MM.1S (cell line): ENCODE results near the gene SHISA9.

ENCODE experiments used
- DNase-seq: peaks from one replicate; pipeline ENCODE4 v3.0.0-alpha.2; 2015
- H2AFZ ChIP-seq: fragments of 300-600 bp; sonication (generic); 2 replicates; pipeline ENCODE4 v1.6.0; 2016; ENCODE audit warnings: antibody characterized with exemption, low read length
- H3F3A ChIP-seq: fragments of 300-600 bp; sonication (generic); 2 replicates; pipeline ENCODE4 v1.6.1; 2016; ENCODE audit warnings: mild to moderate bottlenecking, antibody characterized with exemption, low read length, moderate library complexity, mixed read lengths; ENCODE audit not compliant: insufficient read depth
- H3K27ac ChIP-seq: fragments of 300-600 bp; sonication (generic); 2 replicates; pipeline ENCODE4 v1.5.1; 2016; ENCODE audit warnings: mild to moderate bottlenecking, low read length
- H3K27me3 ChIP-seq: fragments of 300-600 bp; sonication (generic); replicated peaks from 2 replicates; pipeline ENCODE4 v1.6.0; 2016; ENCODE audit warnings: low read length; ENCODE audit not compliant: insufficient read depth
- H3K36me3 ChIP-seq: fragments of 300-600 bp; sonication (generic); replicated peaks from 2 replicates; pipeline ENCODE4 v1.6.1; 2016; ENCODE audit warnings: mild to moderate bottlenecking, low read length, mixed read lengths; ENCODE audit not compliant: insufficient read depth
- H3K4me1 ChIP-seq: fragments of 300-600 bp; sonication (generic); 2 replicates; pipeline ENCODE4 v1.6.1; 2016; ENCODE audit warnings: low read length, mixed read lengths
- H3K4me2 ChIP-seq: fragments of 300-600 bp; sonication (generic); 2 replicates; pipeline ENCODE4 v1.6.0; 2016; ENCODE audit warnings: low read depth, low read length
- H3K4me3 ChIP-seq: fragments of 300-600 bp; sonication (generic); 2 replicates; pipeline ENCODE4 v1.5.1; 2016; ENCODE audit warnings: low read length, mixed read lengths
- H3K79me2 ChIP-seq: fragments of 300-600 bp; sonication (generic); 2 replicates; pipeline ENCODE4 v1.6.1; 2016; ENCODE audit warnings: mixed run types, low read length, mixed read lengths
- H3K9ac ChIP-seq: fragments of 300-600 bp; sonication (generic); 2 replicates; pipeline ENCODE4 v1.6.1; 2016; ENCODE audit warnings: low read length, mixed read lengths
- H3K9me2 ChIP-seq: fragments of 300-600 bp; sonication (generic); replicated peaks from 2 replicates; pipeline ENCODE4 v1.6.1; 2016; ENCODE audit warnings: mild to moderate bottlenecking, low read length, mixed read lengths; ENCODE audit not compliant: insufficient read depth
- H3K9me3 ChIP-seq: fragments of 300-600 bp; sonication (generic); replicated peaks from 2 replicates; pipeline ENCODE4 v1.6.1; 2016; ENCODE audit warnings: mild to moderate bottlenecking, low read length, mixed read lengths; ENCODE audit not compliant: insufficient read depth
- H4K20me1 ChIP-seq: fragments of 300-600 bp; sonication (generic); 2 replicates; pipeline ENCODE4 v1.6.1; 2016; ENCODE audit warnings: mild to moderate bottlenecking, low read length, moderate library complexity, mixed read lengths; ENCODE audit not compliant: insufficient read depth
- EZH2 ChIP-seq: fragments of 300-600 bp; sonication (generic); optimal IDR thresholded peaks from 2 replicates; pipeline ENCODE3; 2017; ENCODE audit warnings: low read depth, mild to moderate bottlenecking, antibody characterized with exemption, low read length, mixed read lengths
- EZH2phosphoT487 ChIP-seq: fragments of 300-600 bp; sonication (generic); IDR thresholded peaks from 2 replicates; pipeline ENCODE4 v1.6.1; 2018; ENCODE audit warnings: antibody characterized with exemption, low read length
- TF ChIP-seq, protein P1 (sequence below): fragments of 300-600 bp; sonication (generic); IDR thresholded peaks from 2 replicates; pipeline ENCODE4 v1.5.1; 2016; ENCODE audit warnings: antibody characterized with exemption, low read length, mixed read lengths

SHISA9 gene

DNA sequence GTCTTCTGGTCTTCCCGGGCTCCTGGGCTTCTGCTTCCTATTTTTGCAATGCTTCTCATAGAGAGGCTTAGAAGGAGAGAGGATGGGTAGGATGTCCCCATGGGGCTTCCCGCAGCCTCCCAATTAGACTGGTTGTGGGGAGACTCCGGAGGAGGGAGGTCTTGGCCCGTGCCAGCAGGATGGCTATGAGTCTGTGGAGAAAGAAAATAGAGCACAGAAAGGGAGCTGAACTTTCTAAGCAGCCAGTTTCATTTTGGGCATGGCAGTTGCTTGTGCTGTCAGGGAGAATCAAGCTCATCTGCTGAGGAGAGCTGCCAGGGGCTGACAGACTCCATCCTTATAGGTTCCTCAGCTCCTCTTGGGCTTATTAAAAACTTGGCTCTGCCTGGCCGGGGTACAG lies 204.0 kb downstream of the SHISA9 start:
- no peaks in the 10 kb centered on the region for H4K20me1 ChIP-seq
- no peaks in the 10 kb centered on the region for H3K36me3 ChIP-seq
- H3K79me2 ChIP-seq, result no peaks in the 10 kb centered on the region
- H3K4me1 ChIP-seq, result no peaks in the 10 kb centered on the region
- H3F3A ChIP-seq, result no peaks in the 10 kb centered on the region
- TF ChIP-seq EZH2phosphoT487 (no peak), EZH2 (no peak)
- TF ChIP-seq, protein P1, sequence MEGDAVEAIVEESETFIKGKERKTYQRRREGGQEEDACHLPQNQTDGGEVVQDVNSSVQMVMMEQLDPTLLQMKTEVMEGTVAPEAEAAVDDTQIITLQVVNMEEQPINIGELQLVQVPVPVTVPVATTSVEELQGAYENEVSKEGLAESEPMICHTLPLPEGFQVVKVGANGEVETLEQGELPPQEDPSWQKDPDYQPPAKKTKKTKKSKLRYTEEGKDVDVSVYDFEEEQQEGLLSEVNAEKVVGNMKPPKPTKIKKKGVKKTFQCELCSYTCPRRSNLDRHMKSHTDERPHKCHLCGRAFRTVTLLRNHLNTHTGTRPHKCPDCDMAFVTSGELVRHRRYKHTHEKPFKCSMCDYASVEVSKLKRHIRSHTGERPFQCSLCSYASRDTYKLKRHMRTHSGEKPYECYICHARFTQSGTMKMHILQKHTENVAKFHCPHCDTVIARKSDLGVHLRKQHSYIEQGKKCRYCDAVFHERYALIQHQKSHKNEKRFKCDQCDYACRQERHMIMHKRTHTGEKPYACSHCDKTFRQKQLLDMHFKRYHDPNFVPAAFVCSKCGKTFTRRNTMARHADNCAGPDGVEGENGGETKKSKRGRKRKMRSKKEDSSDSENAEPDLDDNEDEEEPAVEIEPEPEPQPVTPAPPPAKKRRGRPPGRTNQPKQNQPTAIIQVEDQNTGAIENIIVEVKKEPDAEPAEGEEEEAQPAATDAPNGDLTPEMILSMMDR, result no peak
- H3K27ac ChIP-seq, result no peak overlapping the region
- no peaks in the 10 kb centered on the region for H3K9me3 ChIP-seq
- no peaks in the 10 kb centered on the region for H3K27me3 ChIP-seq
- no peak overlapping the region for H3K9ac ChIP-seq
- no peaks in the 10 kb centered on the region for H3K9me2 ChIP-seq
- H3K4me3 ChIP-seq, result no peak overlapping the region
- DNase-seq, result no peak
- no peak overlapping the region for H3K4me2 ChIP-seq
- H2AFZ ChIP-seq, result no peak overlapping the region

DNA sequence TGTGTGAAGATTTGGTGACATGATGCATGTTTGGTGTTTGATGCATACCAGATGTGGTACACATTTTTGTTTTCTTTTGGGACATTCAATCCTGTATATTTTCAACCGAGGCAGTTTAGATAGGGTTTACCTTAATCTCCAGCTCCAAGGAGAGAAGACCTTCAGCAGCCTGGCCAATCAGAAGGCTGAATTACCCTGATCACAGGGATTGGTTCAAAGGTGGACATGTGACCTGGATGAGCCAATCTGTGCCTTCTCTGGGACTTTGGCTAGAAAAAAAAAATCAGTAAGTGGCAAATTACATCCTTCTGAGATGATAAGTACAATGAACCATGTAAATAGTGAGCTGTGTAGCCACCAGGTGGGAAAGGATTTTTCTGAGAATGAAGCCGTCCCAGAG lies 205.1 kb downstream of the SHISA9 start:
- no peaks in the 10 kb centered on the region for H3K9me3 ChIP-seq
- H4K20me1 ChIP-seq, result no peaks in the 10 kb centered on the region
- H3K36me3 ChIP-seq, result no peaks in the 10 kb centered on the region
- H3K4me2 ChIP-seq, result no peak overlapping the region
- H2AFZ ChIP-seq, result no peak overlapping the region
- no peaks in the 10 kb centered on the region for H3K79me2 ChIP-seq
- no peaks in the 10 kb centered on the region for H3F3A ChIP-seq
- TF ChIP-seq EZH2 (no peak), EZH2phosphoT487 (no peak)
- TF ChIP-seq, protein P1, result no peak
- no peak overlapping the region for H3K9ac ChIP-seq
- H3K4me1 ChIP-seq, result no peaks in the 10 kb centered on the region
- no peak overlapping the region for H3K27ac ChIP-seq
- DNase-seq, result no peak
- H3K9me2 ChIP-seq, result no peaks in the 10 kb centered on the region
- no peaks in the 10 kb centered on the region for H3K27me3 ChIP-seq
- H3K4me3 ChIP-seq, result no peak overlapping the region

DNA sequence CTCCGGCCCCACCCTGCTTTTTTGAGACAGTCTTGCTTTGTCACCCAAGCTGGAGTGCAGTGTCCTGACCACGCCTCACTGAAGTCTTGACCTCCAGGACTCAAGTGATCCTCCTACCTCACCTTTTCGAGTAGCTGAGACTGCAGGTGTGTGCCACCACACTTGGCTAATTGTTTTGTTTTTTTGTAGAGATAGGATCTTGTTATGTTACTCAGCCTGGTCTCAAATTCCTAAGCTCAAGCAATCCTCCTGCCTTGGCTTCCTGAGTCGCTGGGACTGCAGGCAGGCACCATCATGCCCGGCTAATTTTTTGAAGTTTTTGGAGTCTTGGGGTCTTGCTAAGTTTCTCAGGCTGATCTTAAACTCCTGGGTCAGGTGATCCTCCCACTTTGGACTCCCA lies 206.7 kb downstream of the SHISA9 start:
- H3K9me2 ChIP-seq, result no peaks in the 10 kb centered on the region
- no peak overlapping the region for H3K27ac ChIP-seq
- H4K20me1 ChIP-seq, result no peaks in the 10 kb centered on the region
- no peaks in the 10 kb centered on the region for H3K79me2 ChIP-seq
- H3K9ac ChIP-seq, result no peak overlapping the region
- no peaks in the 10 kb centered on the region for H3K4me1 ChIP-seq
- TF ChIP-seq EZH2, result no peak
- H3K4me3 ChIP-seq, result no peak overlapping the region
- H3K36me3 ChIP-seq, result no peaks in the 10 kb centered on the region
- no peaks in the 10 kb centered on the region for H3K27me3 ChIP-seq
- no peak for DNase-seq
- H3F3A ChIP-seq, result no peaks in the 10 kb centered on the region
- H2AFZ ChIP-seq, result no peak overlapping the region
- no peaks in the 10 kb centered on the region for H3K9me3 ChIP-seq
- no peak overlapping the region for H3K4me2 ChIP-seq

- no peak overlapping the region for H2AFZ ChIP-seq
- no peak overlapping the region for H3K9ac ChIP-seq
- H3F3A ChIP-seq, result no peaks in the 10 kb centered on the region
- H3K4me2 ChIP-seq, result no peak overlapping the region
- H3K9me3 ChIP-seq, result no peaks in the 10 kb centered on the region
- no peaks in the 10 kb centered on the region for H3K79me2 ChIP-seq
- no peaks in the 10 kb centered on the region for H3K27me3 ChIP-seq
- H3K4me1 ChIP-seq, result no peaks in the 10 kb centered on the region
- no peak overlapping the region for H3K27ac ChIP-seq
- no peaks in the 10 kb centered on the region for H4K20me1 ChIP-seq
- H3K4me3 ChIP-seq, result no peak overlapping the region
- TF ChIP-seq, protein P1, result no peak
- DNase-seq, result no peak
- H3K36me3 ChIP-seq, result no peaks in the 10 kb centered on the region
- H3K9me2 ChIP-seq, result no peaks in the 10 kb centered on the region
Observed at GRCh38 chr16:13109171-13109570, 207.8 kb downstream of the SHISA9 start.
